K562 (cell line): Measurements from ENCODE around the gene ZNF391. TPM values are rescaled to one million over a fixed set of nuclear protein-coding genes. Genes with fewer than 3 reads are reported as not detected.
A peak's percentile ranks its signal among the peaks of the same experiment; 100 is the strongest.

ENCODE experiments used
- CLOCK ChIP-seq: fragments of 250-450 bp; sonication (Bioruptor Pico); IDR thresholded peaks from 2 replicates; pipeline ENCODE4 v1.4.0; 2020; ENCODE audit warnings: mild to moderate bottlenecking, moderate library complexity, borderline replicate concordance
- CREB5 ChIP-seq: fragments of 250-450 bp; sonication (Bioruptor Pico); IDR thresholded peaks from 2 replicates; pipeline ENCODE4 v1.5.0; 2020; ENCODE audit warnings: mild to moderate bottlenecking
- DMBX1 ChIP-seq: fragments of 250-450 bp; sonication (Bioruptor Pico); IDR thresholded peaks from 2 replicates; pipeline ENCODE4 v1.8.0; 2022; ENCODE audit warnings: inconsistent platforms, mild to moderate bottlenecking, moderate library complexity, borderline replicate concordance
- DNMT1 ChIP-seq: fragments of 450-650 bp; IDR thresholded peaks from 2 replicates; pipeline ENCODE4 v1.6.1; 2016; ENCODE audit warnings: antibody characterized with exemption, mild to moderate bottlenecking
- GTF2E2 ChIP-seq: fragments of 200-800 bp; sonication (Bioruptor generic); IDR thresholded peaks from 2 replicates; pipeline ENCODE4 v1.6.1; 2016; ENCODE audit warnings: missing genetic modification characterization, missing compliant biosample characterization
- HDAC6 ChIP-seq: IDR thresholded peaks from 2 replicates; pipeline ENCODE4 v1.6.1; 2012; ENCODE audit warnings: low read depth, mild to moderate bottlenecking, control low read depth, inconsistent platforms, low read length, moderate library complexity
- HNRNPL ChIP-seq: fragments of 200-400 bp; formaldehyde crosslinking; IDR thresholded peaks from 2 replicates; pipeline ENCODE4 v1.6.1; 2017; ENCODE audit warnings: low read depth, mild to moderate bottlenecking, low read length
- HOMEZ ChIP-seq: fragments of 250-450 bp; sonication (Bioruptor Pico); IDR thresholded peaks from 2 replicates; pipeline ENCODE4 v1.4.0; 2020; ENCODE audit warnings: mild to moderate bottlenecking, moderate library complexity
- KDM2B ChIP-seq: fragments of 250-450 bp; sonication (Bioruptor Pico); IDR thresholded peaks from 2 replicates; pipeline ENCODE4 v1.8.0; 2021; ENCODE audit warnings: mild to moderate bottlenecking, moderate library complexity
- MXI1 ChIP-seq: IDR thresholded peaks from 2 replicates; pipeline ENCODE4 v1.6.1; 2011; ENCODE audit warnings: low read depth, mild to moderate bottlenecking, improper control_type of control experiment, low read length
- NCOA6 ChIP-seq: fragments of 450-650 bp; IDR thresholded peaks from 2 replicates; pipeline ENCODE4 v1.6.1; 2017; ENCODE audit warnings: mild to moderate bottlenecking
- NUFIP1 ChIP-seq: fragments of 450-650 bp; IDR thresholded peaks from 2 replicates; pipeline ENCODE4 v1.6.1; 2018; ENCODE audit not compliant: partially characterized antibody
- PHB2 ChIP-seq: fragments of 450-650 bp; IDR thresholded peaks from 2 replicates; pipeline ENCODE4 v1.6.1; 2017; ENCODE audit warnings: low read depth
- PPARD ChIP-seq: fragments of 250-450 bp; sonication (Bioruptor Pico); IDR thresholded peaks from 2 replicates; pipeline ENCODE4 v1.8.0; 2022; ENCODE audit warnings: inconsistent platforms, mild to moderate bottlenecking, moderate library complexity
- RUNX1 ChIP-seq: sonication (generic); IDR thresholded peaks from 2 replicates; pipeline ENCODE4 v1.6.1; 2016; ENCODE audit warnings: antibody characterized with exemption, low read depth
- SMC3 ChIP-seq: conservative IDR thresholded peaks from 2 replicates; pipeline ENCODE4 v1.6.1; 2011; ENCODE audit warnings: low read depth, low read length, improper control_type of control experiment; ENCODE audit not compliant: insufficient read depth
- SREBF1 ChIP-seq: fragments of 150-350 bp; IDR thresholded peaks from 2 replicates; pipeline ENCODE4 v1.6.1; 2014; ENCODE audit warnings: antibody characterized with exemption, low read depth, low read length, borderline replicate concordance
- SRSF1 ChIP-seq: fragments of 200-400 bp; formaldehyde crosslinking; IDR thresholded peaks from 2 replicates; pipeline ENCODE4 v1.6.1; 2017; ENCODE audit warnings: mild to moderate bottlenecking, low read depth, low read length, moderate library complexity
- THRAP3 ChIP-seq: fragments of 450-650 bp; IDR thresholded peaks from 2 replicates; pipeline ENCODE4 v1.6.1; 2016; ENCODE audit warnings: mild to moderate bottlenecking, inconsistent platforms, borderline replicate concordance
- WHSC1 ChIP-seq: IDR thresholded peaks from one replicate; pipeline ENCODE4 v1.6.1; 2012; ENCODE audit warnings: low read length, control low read depth, inconsistent platforms
- ZC3H11A ChIP-seq: IDR thresholded peaks from 2 replicates; pipeline ENCODE4 v1.6.1; 2012; ENCODE audit warnings: low read depth, low read length, improper control_type of control experiment
- ZNF12 ChIP-seq: sonication (generic); formaldehyde crosslinking; IDR thresholded peaks from 2 replicates; pipeline ENCODE4 v1.4.0; 2020; ENCODE audit warnings: mild to moderate bottlenecking, missing genetic modification reagents
- ZNF124 ChIP-seq: sonication (generic); formaldehyde crosslinking; IDR thresholded peaks from 2 replicates; pipeline ENCODE4 v1.8.1; 2022; ENCODE audit warnings: missing genetic modification reagents
- ZNF23 ChIP-seq: fragments of 250-450 bp; sonication (Bioruptor Pico); IDR thresholded peaks from 2 replicates; pipeline ENCODE4 v1.4.0; 2020; ENCODE audit warnings: mild to moderate bottlenecking
- polyA plus RNA-seq, 8 experiments: library from polyadenylated mRNA; depleted of rRNA in 4 of 8; stranded (reverse) in 5 of 8; unstranded in 3 of 8; fragments of >200 nt; fragmentation: Nextera tagmentation in 2 of 8; fragmentation: Illumina TruSeq in 1 of 8; extraction: Ambion mirVana in 2 of 8; extraction: Trizol in 1 of 8; gene quantifications; 2 replicates each; pipeline versions ENCODE4 v1.2.1 to v1.2.3, GENCODE V29; 2011 to 2014; ENCODE audit warnings: inconsistent platforms in 1 of 8, missing spikeins in 1 of 8
- total RNA-seq, 7 experiments: library from RNA; depleted of rRNA in 6 of 7; stranded (reverse); fragments of >200 nt in 6 of 7; fragmentation: Illumina TruSeq in 2 of 7; extraction: Trizol in 2 of 7; gene quantifications; 2 replicates each; pipeline versions ENCODE4 v1.2.1 to v1.2.3, GENCODE V29; 2011 to 2021; ENCODE audit warnings: low replicate concordance in 1 of 7

Gene ZNF391
- total and polyA plus RNA-seq, 9 of the 15 experiments (the other 6 are each of a cell fraction or from before 2014, with no cell fraction given) = 2.3 to 10.1 (median 5.8) TPM

GRCh38 chr6:27388293-27389197 lies at the start of gene ZNF391 (continued):
- TF ChIP-seq CREB5 (CRISPR knock-in tag) = no peak
- no peak for TF ChIP-seq PHB2
- no peak for TF ChIP-seq DNMT1
- TF ChIP-seq WHSC1 = no peak
- peak; percentile 84; the same call in 1 of the 2 replicates for TF ChIP-seq KDM2B (CRISPR knock-in tag)
- peak; percentile 84 for TF ChIP-seq DMBX1 (CRISPR knock-in tag)
- 0 out of 2 replicates have a peak, but pooled peaks have one; percentile 70 for TF ChIP-seq HDAC6
- TF ChIP-seq HNRNPL = no peak
- 0 out of 2 replicates have a peak, but pooled peaks have one; percentile 16 for TF ChIP-seq NCOA6
- no peak for TF ChIP-seq PPARD
- peak; percentile 97 for TF ChIP-seq GTF2E2 (tag)
- 0 out of 2 replicates have a peak, but pooled peaks have one; percentile 27 for TF ChIP-seq SMC3
- TF ChIP-seq NUFIP1 = peak; percentile 81
- peak; percentile 85; the same call in 1 of the 2 replicates for TF ChIP-seq ZNF12 (CRISPR knock-in tag)
- TF ChIP-seq ZNF23 (CRISPR knock-in tag) = no peak
- TF ChIP-seq SREBF1 = no peak
- peak; percentile 90; the same call in 1 of the 2 replicates for TF ChIP-seq THRAP3
- TF ChIP-seq SRSF1 = no peak
- TF ChIP-seq HOMEZ (CRISPR knock-in tag) = no peak; the same call in 1 of the 2 replicates
- no peak for TF ChIP-seq ZNF124 (CRISPR knock-in tag)
- TF ChIP-seq RUNX1 = no peak
- TF ChIP-seq MXI1 = no peak
- TF ChIP-seq CLOCK (CRISPR knock-in tag) = 0 out of 2 replicates have a peak, but pooled peaks have one; percentile 11
- peak; percentile 76; the same call in 1 of the 2 replicates for TF ChIP-seq ZC3H11A
